Measurements from ENCODE around the gene HAPSTR1.
A peak's percentile ranks its signal among the peaks of the same experiment; 100 is the strongest.

The HAPSTR1 gene

GRCh38 chr16:9054460-9054859 is 37.0 kb upstream of the HAPSTR1 start:
- no peaks in the 10 kb centered on the region for H3K36me3 ChIP-seq (ENCODE audit: insufficient read depth, low read length)
- H3K4me3 ChIP-seq (ENCODE audit: low read length), result no peak overlapping the region
- no peak overlapping the region for H3K4me2 ChIP-seq (ENCODE audit: low read length)
- H3K4me1 ChIP-seq (ENCODE audit: control insufficient read depth, insufficient read depth, low read length), result peaks cover 17% of the 10 kb centered on the region
- no peak overlapping the region for H3K9ac ChIP-seq (ENCODE audit: low read depth, low read length)
- no peaks in the 10 kb centered on the region for H3K27me3 ChIP-seq (ENCODE audit: control insufficient read depth, insufficient read depth, low read length)
- no peaks in the 10 kb centered on the region for H3K9me3 ChIP-seq (replicated peaks; ENCODE audit: low read length)

GRCh38 chr16:9055115-9055514 is 36.3 kb upstream of the HAPSTR1 start:
- peaks cover 20% of the 10 kb centered on the region for H3K4me1 ChIP-seq (ENCODE audit: control insufficient read depth, insufficient read depth, low read length)
- H3K9me3 ChIP-seq (replicated peaks; ENCODE audit: low read length), result no peaks in the 10 kb centered on the region
- no peaks in the 10 kb centered on the region for H3K36me3 ChIP-seq (ENCODE audit: insufficient read depth, low read length)
- H3K9ac ChIP-seq (ENCODE audit: low read depth, low read length), result no peak overlapping the region
- no peak overlapping the region for H3K4me3 ChIP-seq (ENCODE audit: low read length)
- H3K4me2 ChIP-seq (ENCODE audit: low read length), result no peak overlapping the region
- no peaks in the 10 kb centered on the region for H3K27me3 ChIP-seq (ENCODE audit: control insufficient read depth, insufficient read depth, low read length)

GRCh38 chr16:9055661-9056060 is 35.8 kb upstream of the HAPSTR1 start:
- H3K4me2 ChIP-seq (ENCODE audit: low read length), result no peak overlapping the region
- H3K9me3 ChIP-seq (replicated peaks; ENCODE audit: low read length), result no peaks in the 10 kb centered on the region
- peaks cover 25% of the 10 kb centered on the region for H3K4me1 ChIP-seq (ENCODE audit: control insufficient read depth, insufficient read depth, low read length)
- no peaks in the 10 kb centered on the region for H3K36me3 ChIP-seq (ENCODE audit: insufficient read depth, low read length)
- H3K9ac ChIP-seq (ENCODE audit: low read depth, low read length), result no peak overlapping the region
- H3K4me3 ChIP-seq (ENCODE audit: low read length), result no peak overlapping the region
- no peaks in the 10 kb centered on the region for H3K27me3 ChIP-seq (ENCODE audit: control insufficient read depth, insufficient read depth, low read length)

GRCh38 chr16:9056061-9056460 is 35.4 kb upstream of the HAPSTR1 start:
- Histone ChIP-seq H3K4me1 (ENCODE audit: control insufficient read depth, insufficient read depth, low read length) (peaks cover 29% of the 10 kb centered on the region), H3K36me3 (ENCODE audit: insufficient read depth, low read length) (no peaks in the 10 kb centered on the region), H3K27me3 (ENCODE audit: control insufficient read depth, insufficient read depth, low read length) (no peaks in the 10 kb centered on the region), H3K4me3 (ENCODE audit: low read length) (no peak overlapping the region), H3K9me3 (replicated peaks; ENCODE audit: low read length) (no peaks in the 10 kb centered on the region), H3K9ac (ENCODE audit: low read depth, low read length) (no peak overlapping the region), H3K4me2 (ENCODE audit: low read length) (no peak overlapping the region)

- no peaks in the 10 kb centered on the region for H3K9me3 ChIP-seq (replicated peaks; ENCODE audit: low read length)
- no peak overlapping the region for H3K4me2 ChIP-seq (ENCODE audit: low read length)
- no peaks in the 10 kb centered on the region for H3K36me3 ChIP-seq (ENCODE audit: insufficient read depth, low read length)
- no peak overlapping the region for H3K4me3 ChIP-seq (ENCODE audit: low read length)
- H3K4me1 ChIP-seq (ENCODE audit: control insufficient read depth, insufficient read depth, low read length), result peaks cover 29% of the 10 kb centered on the region
- H3K9ac ChIP-seq (ENCODE audit: low read depth, low read length), result no peak overlapping the region
- no peaks in the 10 kb centered on the region for H3K27me3 ChIP-seq (ENCODE audit: control insufficient read depth, insufficient read depth, low read length)
These were observed 33.2 kb upstream of the HAPSTR1 start for GRCh38 chr16:9058211-9058610.

- H3K9ac ChIP-seq (ENCODE audit: low read depth, low read length), result peak overlapping the region; percentile 60
- H3K4me3 ChIP-seq (ENCODE audit: low read length), result peak overlapping the region; percentile 51
- H3K36me3 ChIP-seq (ENCODE audit: insufficient read depth, low read length), result no peaks in the 10 kb centered on the region
- H3K4me1 ChIP-seq (ENCODE audit: control insufficient read depth, insufficient read depth, low read length), result peaks cover 24% of the 10 kb centered on the region
- H3K27me3 ChIP-seq (ENCODE audit: control insufficient read depth, insufficient read depth, low read length), result no peaks in the 10 kb centered on the region
- no peaks in the 10 kb centered on the region for H3K9me3 ChIP-seq (replicated peaks; ENCODE audit: low read length)
- H3K4me2 ChIP-seq (ENCODE audit: low read length), result peak overlapping the region; percentile 42
These were observed 31.2 kb upstream of the HAPSTR1 start for GRCh38 chr16:9060225-9060624.

GRCh38 chr16:9061358-9061813 is 30.1 kb upstream of the HAPSTR1 start:
- Histone ChIP-seq H3K9ac (ENCODE audit: low read depth, low read length) (no peak overlapping the region), H3K9me3 (replicated peaks; ENCODE audit: low read length) (no peaks in the 10 kb centered on the region), H3K4me3 (ENCODE audit: low read length) (no peak overlapping the region), H3K4me1 (ENCODE audit: control insufficient read depth, insufficient read depth, low read length) (peaks cover 24% of the 10 kb centered on the region), H3K36me3 (ENCODE audit: insufficient read depth, low read length) (no peaks in the 10 kb centered on the region), H3K27me3 (ENCODE audit: control insufficient read depth, insufficient read depth, low read length) (no peaks in the 10 kb centered on the region), H3K4me2 (ENCODE audit: low read length) (no peak overlapping the region)

- no peak overlapping the region for H3K4me3 ChIP-seq (ENCODE audit: low read length)
These were observed 29.1 kb upstream of the HAPSTR1 start for GRCh38 chr16:9062301-9062700.

GRCh38 chr16:9065077-9065476 is 26.4 kb upstream of the HAPSTR1 start:
- H3K4me3 ChIP-seq (ENCODE audit: low read length), result no peak overlapping the region
- no peaks in the 10 kb centered on the region for H3K27me3 ChIP-seq (ENCODE audit: control insufficient read depth, insufficient read depth, low read length)
- H3K9me3 ChIP-seq (replicated peaks; ENCODE audit: low read length), result peaks cover 4% of the 10 kb centered on the region
- no peak overlapping the region for H3K4me2 ChIP-seq (ENCODE audit: low read length)
- H3K9ac ChIP-seq (ENCODE audit: low read depth, low read length), result no peak overlapping the region
- peaks cover 27% of the 10 kb centered on the region for H3K4me1 ChIP-seq (ENCODE audit: control insufficient read depth, insufficient read depth, low read length)
- no peaks in the 10 kb centered on the region for H3K36me3 ChIP-seq (ENCODE audit: insufficient read depth, low read length)

More at GRCh38 chr16:9062301-9062700, 29.1 kb upstream of the HAPSTR1 start:
- Histone ChIP-seq H3K4me1 (ENCODE audit: control insufficient read depth, insufficient read depth, low read length) (peaks cover 24% of the 10 kb centered on the region), H3K9ac (ENCODE audit: low read depth, low read length) (no peak overlapping the region), H3K36me3 (ENCODE audit: insufficient read depth, low read length) (no peaks in the 10 kb centered on the region), H3K4me2 (ENCODE audit: low read length) (no peak overlapping the region), H3K27me3 (ENCODE audit: control insufficient read depth, insufficient read depth, low read length) (no peaks in the 10 kb centered on the region), H3K9me3 (replicated peaks; ENCODE audit: low read length) (no peaks in the 10 kb centered on the region)

- Histone ChIP-seq H3K9ac (ENCODE audit: low read depth, low read length) (no peak overlapping the region), H3K27me3 (ENCODE audit: control insufficient read depth, insufficient read depth, low read length) (no peaks in the 10 kb centered on the region), H3K4me2 (ENCODE audit: low read length) (no peak overlapping the region), H3K4me1 (ENCODE audit: control insufficient read depth, insufficient read depth, low read length) (peaks cover 24% of the 10 kb centered on the region), H3K9me3 (replicated peaks; ENCODE audit: low read length) (peaks cover 4% of the 10 kb centered on the region), H3K36me3 (ENCODE audit: insufficient read depth, low read length) (no peaks in the 10 kb centered on the region), H3K4me3 (ENCODE audit: low read length) (no peak overlapping the region)
These were observed 22.6 kb upstream of the HAPSTR1 start for GRCh38 chr16:9068886-9069285.

- peaks cover 24% of the 10 kb centered on the region for H3K4me1 ChIP-seq (ENCODE audit: control insufficient read depth, insufficient read depth, low read length)
- H3K4me3 ChIP-seq (ENCODE audit: low read length), result no peak overlapping the region
- H3K4me2 ChIP-seq (ENCODE audit: low read length), result no peak overlapping the region
- H3K9ac ChIP-seq (ENCODE audit: low read depth, low read length), result no peak overlapping the region
- H3K36me3 ChIP-seq (ENCODE audit: insufficient read depth, low read length), result no peaks in the 10 kb centered on the region
- peaks cover 4% of the 10 kb centered on the region for H3K9me3 ChIP-seq (replicated peaks; ENCODE audit: low read length)
- no peaks in the 10 kb centered on the region for H3K27me3 ChIP-seq (ENCODE audit: control insufficient read depth, insufficient read depth, low read length)
These were observed 21.2 kb upstream of the HAPSTR1 start for GRCh38 chr16:9070254-9070653.

- peaks cover 4% of the 10 kb centered on the region for H3K9me3 ChIP-seq (replicated peaks; ENCODE audit: low read length)
- H3K4me2 ChIP-seq (ENCODE audit: low read length), result no peak overlapping the region
- H3K4me3 ChIP-seq (ENCODE audit: low read length), result no peak overlapping the region
- H3K9ac ChIP-seq (ENCODE audit: low read depth, low read length), result no peak overlapping the region
- H3K4me1 ChIP-seq (ENCODE audit: control insufficient read depth, insufficient read depth, low read length), result peaks cover 31% of the 10 kb centered on the region
- no peaks in the 10 kb centered on the region for H3K36me3 ChIP-seq (ENCODE audit: insufficient read depth, low read length)
- H3K27me3 ChIP-seq (ENCODE audit: control insufficient read depth, insufficient read depth, low read length), result no peaks in the 10 kb centered on the region
These were observed 20.1 kb upstream of the HAPSTR1 start for GRCh38 chr16:9071377-9071776.

Data from skeletal muscle satellite cell (primary cell).